Liver (tissue), 9 donors: ENCODE measurements around the gene TAOK2. TPM values are rescaled to one million over a fixed set of nuclear protein-coding genes. Genes with fewer than 3 reads are reported as not detected.

Experiments used
- DNase-seq: peaks from one replicate; pipeline ENCODE4 v3.0.0-alpha.2; 2017; ENCODE audit warnings: low spot score
- H3K27ac ChIP-seq, 2 donors: one replicate each; pipeline ENCODE4 v1.7.0; 2013; ENCODE audit warnings: inconsistent platforms in 2 of 2, low read length in 2 of 2, control low read depth in 1 of 2, low read depth in 1 of 2, mild to moderate bottlenecking in 1 of 2
- H3K27me3 ChIP-seq, 4 donors: one replicate each; pipeline versions ENCODE4 v1.6.1 to v1.7.0; 2013; ENCODE audit warnings: low read length in 3 of 4, inconsistent platforms in 1 of 4, mild to moderate bottlenecking in 1 of 4, moderate library complexity in 1 of 4; ENCODE audit not compliant: control insufficient read depth in 4 of 4, insufficient read depth in 4 of 4
- H3K36me3 ChIP-seq, 4 donors: one replicate each; pipeline versions ENCODE4 v1.6.1 to v1.7.0; 2013; ENCODE audit warnings: low read length in 3 of 4, mild to moderate bottlenecking in 3 of 4, low read depth in 1 of 4, moderate library complexity in 1 of 4; ENCODE audit not compliant: control insufficient read depth in 4 of 4, insufficient read depth in 3 of 4
- H3K4me1 ChIP-seq, 4 donors: one replicate each; pipeline versions ENCODE4 v1.6.1 to v1.7.0; 2013; ENCODE audit warnings: low read length in 3 of 4, mild to moderate bottlenecking in 3 of 4, moderate library complexity in 1 of 4; ENCODE audit not compliant: control insufficient read depth in 4 of 4, insufficient read depth in 4 of 4
- H3K4me3 ChIP-seq, 3 donors: one replicate each; pipeline versions ENCODE4 v1.6.1 to v1.7.0; 2013; ENCODE audit warnings: low read length in 3 of 3, control low read depth in 1 of 3, low read depth in 1 of 3, mild to moderate bottlenecking in 1 of 3
- H3K9ac ChIP-seq, 2 donors: one replicate each; pipeline ENCODE4 v1.7.0; 2013; ENCODE audit warnings: low read length in 2 of 2, mild to moderate bottlenecking in 2 of 2, moderate library complexity in 2 of 2, control low read depth in 1 of 2, low read depth in 1 of 2
- H3K9me3 ChIP-seq, 4 donors: one replicate each; pipeline versions ENCODE4 v1.6.1 to v1.7.0; 2013; ENCODE audit warnings: low read length in 3 of 4; ENCODE audit not compliant: control insufficient read depth in 4 of 4
- ATF3 ChIP-seq: IDR thresholded peaks from 2 replicates; pipeline ENCODE4 v1.6.1; 2016; ENCODE audit warnings: antibody characterized with exemption
- CTCF ChIP-seq: fragments of 150-350 bp; IDR thresholded peaks from 2 replicates; pipeline ENCODE4 v1.5.1; 2017; ENCODE audit warnings: improper control_type of control experiment, low read depth, low read length; ENCODE audit not compliant: missing input control
- EGR1 ChIP-seq, 2 donors: IDR thresholded peaks; 2 replicates each; pipeline ENCODE4 v1.6.1; 2016 to 2018; ENCODE audit warnings: antibody characterized with exemption in 2 of 2, low read depth in 2 of 2
- FOXA1 ChIP-seq: IDR thresholded peaks from 2 replicates; pipeline ENCODE4 v1.6.1; 2016; ENCODE audit warnings: antibody characterized with exemption
- FOXA2 ChIP-seq: IDR thresholded peaks from 2 replicates; pipeline ENCODE4 v1.6.1; 2016; ENCODE audit warnings: antibody characterized with exemption
- GABPA ChIP-seq, 2 donors: IDR thresholded peaks in 1 of 2; conservative IDR thresholded peaks in 1 of 2; 2 replicates each; pipeline ENCODE4 v1.6.1; 2016; ENCODE audit warnings: antibody characterized with exemption in 2 of 2, mild to moderate bottlenecking in 1 of 2, moderate library complexity in 1 of 2
- HNF4A ChIP-seq, 2 donors: conservative IDR thresholded peaks; 2 replicates each; pipeline ENCODE4 v1.6.1; 2016; ENCODE audit warnings: antibody characterized with exemption in 2 of 2, mild to moderate bottlenecking in 2 of 2
- HNF4G ChIP-seq: IDR thresholded peaks from 2 replicates; pipeline ENCODE4 v1.6.1; 2016; ENCODE audit warnings: antibody characterized with exemption
- JUND ChIP-seq, 2 donors: IDR thresholded peaks; 2 replicates each; pipeline ENCODE4 v1.6.1; 2016; ENCODE audit warnings: antibody characterized with exemption in 2 of 2
- MAX ChIP-seq: IDR thresholded peaks from 2 replicates; pipeline ENCODE4 v1.6.1; 2016; ENCODE audit warnings: antibody characterized with exemption
- NR2F2 ChIP-seq: IDR thresholded peaks from 2 replicates; pipeline ENCODE4 v1.6.1; 2016; ENCODE audit warnings: antibody characterized with exemption
- REST ChIP-seq: IDR thresholded peaks from 2 replicates; pipeline ENCODE4 v1.6.1; 2016; ENCODE audit warnings: antibody characterized with exemption, mild to moderate bottlenecking
- RXRA ChIP-seq, 2 donors: IDR thresholded peaks; 2 replicates each; pipeline ENCODE4 v1.6.1; 2017 to 2018; ENCODE audit warnings: antibody characterized with exemption in 2 of 2, mild to moderate bottlenecking in 1 of 2
- SP1 ChIP-seq: IDR thresholded peaks from 2 replicates; pipeline ENCODE4 v1.6.1; 2018; ENCODE audit warnings: antibody characterized with exemption, mild to moderate bottlenecking
- TAF1 ChIP-seq: conservative IDR thresholded peaks from 2 replicates; pipeline ENCODE4 v1.6.1; 2016; ENCODE audit warnings: antibody characterized with exemption, mild to moderate bottlenecking
- YY1 ChIP-seq: IDR thresholded peaks from 2 replicates; pipeline ENCODE4 v1.6.1; 2016; ENCODE audit warnings: antibody characterized with exemption, mild to moderate bottlenecking
- ZBTB33 ChIP-seq: IDR thresholded peaks from 2 replicates; pipeline ENCODE4 v1.6.1; 2016; ENCODE audit warnings: antibody characterized with exemption
- WGBS: extraction: QIAGEN DNeasy Blood & Tissue Kit; methylation state at CpG from one replicate; pipeline ENCODE4 v1.1.7; 2013; 5-methylcytosine and 5-hydroxymethylcytosine counted together
- polyA plus RNA-seq, 2 donors: library from polyadenylated mRNA; stranded (reverse) in 1 of 2; unstranded in 1 of 2; fragments of 200-250 nt in 1 of 2; fragments of >200 nt in 1 of 2; fragmentation: Nextera tagmentation in 1 of 2; extraction: Ambion mirVana in 1 of 2; gene quantifications; one replicate each; pipeline versions ENCODE4 v1.2.1 to v1.2.3, GENCODE V29; 2013 to 2015
- total RNA-seq, 2 donors: library from RNA; depleted of rRNA; stranded (reverse); fragments of >200 nt; gene quantifications; one replicate each; pipeline ENCODE4 v1.2.3, GENCODE V29; 2014
- donor health status: healthy.
- donor health status: healthy.
- donor health status: healthy.
- donor health status: healthy.
- donor health status: healthy.

TAOK2 gene
- total and polyA plus RNA-seq, 4 donors, result 2.2 to 27.9 (median 16.0) TPM

- Histone ChIP-seq H3K27me3 (no peaks in the 10 kb centered on the region), H3K4me1 (peaks cover 0 to 9% (median 7%) of the 10 kb centered on the region in 4 donors), H3K36me3 (peaks cover 0 to 10% (median 3%) of the 10 kb centered on the region in 4 donors), H3K27ac (no peak overlapping the region), H3K9ac (no peak overlapping the region), H3K4me3 (no peak overlapping the region), H3K9me3 (no peaks in the 10 kb centered on the region)
- no peak for DNase-seq
- TF ChIP-seq ATF3 (no peak), HNF4A (conservative IDR thresholded peaks at IDR 0.05) (no peak), EGR1 (IDR thresholded peaks at IDR 0.05; ENCODE audit: low read depth in 2 of 2) (no peak), REST (no peak), GABPA (IDR thresholded peaks at IDR 0.05 in 1 of 2, conservative IDR thresholded peaks at IDR 0.05 in 1 of 2) (no peak), TAF1 (no peak), JUND (IDR thresholded peaks at IDR 0.05) (no peak), ZBTB33 (no peak), FOXA2 (no peak), NR2F2 (no peak), RXRA (IDR thresholded peaks at IDR 0.05) (no peak), YY1 (no peak)
- WGBS, result 92% methylated on average over 33 of the region's 33 CpGs
These were observed 27.3 kb downstream of the TAOK2 start for GRCh38 chr16:30000735-30001631.

- DNase-seq, result no peak
- Histone ChIP-seq H3K9ac (no peak overlapping the region), H3K36me3 (peaks cover 0 to 10% (median 3%) of the 10 kb centered on the region in 4 donors)
- no peak for TF ChIP-seq REST
- no peak for TF ChIP-seq HNF4A (conservative IDR thresholded peaks at IDR 0.05)
- no peak for TF ChIP-seq NR2F2
- no peak for TF ChIP-seq TAF1
- no peak for TF ChIP-seq YY1
- TF ChIP-seq ATF3, result no peak
- TF ChIP-seq JUND (IDR thresholded peaks at IDR 0.05), result no peak
- TF ChIP-seq SP1, result no peak
- TF ChIP-seq FOXA1, result no peak
- no peak for TF ChIP-seq HNF4G
- TF ChIP-seq MAX, result no peak
- TF ChIP-seq CTCF, result no peak
- TF ChIP-seq EGR1 (IDR thresholded peaks at IDR 0.05; ENCODE audit: low read depth in 2 of 2), result no peak
These were observed 29.1 kb downstream of the TAOK2 start for GRCh38 chr16:30002614-30003346.

More at GRCh38 chr16:30002614-30003346, 29.1 kb downstream of the TAOK2 start:
- Histone ChIP-seq H3K4me3 (no peak overlapping the region), H3K9me3 (no peaks in the 10 kb centered on the region), H3K27me3 (no peaks in the 10 kb centered on the region), H3K27ac (no peak overlapping the region), H3K4me1 (no peaks in the 10 kb centered on the region)
- 91% methylated on average over 19 of the region's 19 CpGs for WGBS
